ENCODE data around the gene ZBP1.

Gene ZBP1

GRCh38 chr20:57596998-57597939 is 23.0 kb downstream of the ZBP1 start:
- DNase-seq (ENCODE audit: low spot score) = peak; percentile 50

- DNase-seq (ENCODE audit: low spot score) = no peak
Observed at GRCh38 chr20:57596358-57596757, 23.9 kb downstream of the ZBP1 start.

GRCh38 chr20:57595041-57596030 is 24.9 kb downstream of the ZBP1 start:
- no peak for DNase-seq (ENCODE audit: low spot score)

- peak; percentile 48 for DNase-seq (ENCODE audit: low spot score)
Observed at GRCh38 chr20:57594092-57594951, 25.9 kb downstream of the ZBP1 start.

GRCh38 chr20:57593134-57593886 is 26.9 kb downstream of the ZBP1 start:
- no peak for DNase-seq (ENCODE audit: low spot score)

GRCh38 chr20:57592263-57593092 is 27.7 kb downstream of the ZBP1 start:
- DNase-seq (ENCODE audit: low spot score) = no peak

- no peak for DNase-seq (ENCODE audit: low spot score)
Observed at GRCh38 chr20:57591289-57592229, 28.7 kb downstream of the ZBP1 start.

- DNase-seq (ENCODE audit: low spot score) = no peak
Observed at GRCh38 chr20:57590485-57591288, 29.5 kb downstream of the ZBP1 start.

- no peak for DNase-seq (ENCODE audit: low spot score)
Observed at GRCh38 chr20:57589728-57590484, 30.3 kb downstream of the ZBP1 start.

GRCh38 chr20:57589123-57589727 is 31.0 kb downstream of the ZBP1 start:
- no peak for DNase-seq (ENCODE audit: low spot score)

GRCh38 chr20:57588596-57588995 is 31.6 kb downstream of the ZBP1 start:
- no peak for DNase-seq (ENCODE audit: low spot score)

GRCh38 chr20:57587989-57588377 is 32.2 kb downstream of the ZBP1 start:
- DNase-seq (ENCODE audit: low spot score) = no peak

GRCh38 chr20:57587278-57587988 is 32.8 kb downstream of the ZBP1 start:
- no peak for DNase-seq (ENCODE audit: low spot score)

- DNase-seq (ENCODE audit: low spot score) = no peak
Observed at GRCh38 chr20:57586943-57587277, 33.3 kb downstream of the ZBP1 start.

GRCh38 chr20:57586370-57586793 is 33.8 kb downstream of the ZBP1 start:
- DNase-seq (ENCODE audit: low spot score) = no peak

Data from RKO (cell line).